GM12874 (cell line): Measurements from ENCODE around the gene SVEP1.

Experiments used
- TF ChIP-seq, protein P1 (sequence below): IDR thresholded peaks from 2 replicates; pipeline ENCODE4 v1.5.1; 2011; ENCODE audit warnings: low read depth, mild to moderate bottlenecking, control low read depth, low read length, moderate library complexity; ENCODE audit not compliant: insufficient read depth

SVEP1 gene

GRCh38 chr9:110479481-110479880 lies 100.1 kb downstream of the SVEP1 start:
- TF ChIP-seq, protein P1, sequence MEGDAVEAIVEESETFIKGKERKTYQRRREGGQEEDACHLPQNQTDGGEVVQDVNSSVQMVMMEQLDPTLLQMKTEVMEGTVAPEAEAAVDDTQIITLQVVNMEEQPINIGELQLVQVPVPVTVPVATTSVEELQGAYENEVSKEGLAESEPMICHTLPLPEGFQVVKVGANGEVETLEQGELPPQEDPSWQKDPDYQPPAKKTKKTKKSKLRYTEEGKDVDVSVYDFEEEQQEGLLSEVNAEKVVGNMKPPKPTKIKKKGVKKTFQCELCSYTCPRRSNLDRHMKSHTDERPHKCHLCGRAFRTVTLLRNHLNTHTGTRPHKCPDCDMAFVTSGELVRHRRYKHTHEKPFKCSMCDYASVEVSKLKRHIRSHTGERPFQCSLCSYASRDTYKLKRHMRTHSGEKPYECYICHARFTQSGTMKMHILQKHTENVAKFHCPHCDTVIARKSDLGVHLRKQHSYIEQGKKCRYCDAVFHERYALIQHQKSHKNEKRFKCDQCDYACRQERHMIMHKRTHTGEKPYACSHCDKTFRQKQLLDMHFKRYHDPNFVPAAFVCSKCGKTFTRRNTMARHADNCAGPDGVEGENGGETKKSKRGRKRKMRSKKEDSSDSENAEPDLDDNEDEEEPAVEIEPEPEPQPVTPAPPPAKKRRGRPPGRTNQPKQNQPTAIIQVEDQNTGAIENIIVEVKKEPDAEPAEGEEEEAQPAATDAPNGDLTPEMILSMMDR = no peak

- TF ChIP-seq, protein P1 = no peak
Observed at GRCh38 chr9:110476251-110476650, 103.3 kb downstream of the SVEP1 start.

DNA sequence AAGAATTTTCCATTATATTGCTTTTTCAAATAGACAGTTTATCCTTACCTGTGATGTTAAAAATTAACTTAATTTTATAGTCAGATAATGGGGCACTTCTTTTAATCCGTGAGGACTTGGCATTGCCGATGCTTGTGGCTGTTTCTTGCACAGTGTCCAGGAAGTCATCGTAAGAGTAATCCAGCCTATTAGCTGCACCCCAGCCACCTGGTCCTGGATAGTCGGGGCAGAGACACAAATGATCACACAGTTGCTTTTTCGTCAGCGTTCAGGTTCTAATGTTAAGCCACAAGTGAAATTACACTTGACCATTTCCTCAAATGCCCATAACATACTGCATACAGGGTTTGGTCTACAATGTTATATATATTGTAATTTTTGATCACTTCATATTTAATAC lies 107.4 kb downstream of the SVEP1 start:
- TF ChIP-seq, protein P1 = no peak

DNA sequence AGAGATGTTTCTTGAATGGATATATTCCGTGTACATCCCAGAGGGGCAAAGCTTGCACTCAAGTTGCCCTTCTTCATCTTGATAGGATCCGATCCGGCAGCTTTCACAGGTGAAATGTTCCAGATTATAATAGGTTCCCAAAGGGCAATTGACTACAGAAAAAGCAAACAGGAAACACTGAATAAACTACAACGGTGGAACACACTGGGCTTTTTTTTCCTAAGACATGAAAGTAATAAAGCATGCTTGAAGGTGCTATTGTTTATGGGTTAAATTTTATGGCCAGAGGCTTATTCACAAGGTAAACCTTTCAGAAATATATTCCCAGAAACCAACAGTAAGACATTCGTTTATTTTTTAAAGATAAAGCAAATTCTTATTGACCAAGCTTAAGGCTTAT lies 110.6 kb downstream of the SVEP1 start:
- TF ChIP-seq, protein P1 = no peak

- TF ChIP-seq, protein P1 = no peak
Observed at GRCh38 chr9:110465190-110465589, 114.4 kb downstream of the SVEP1 start.

DNA sequence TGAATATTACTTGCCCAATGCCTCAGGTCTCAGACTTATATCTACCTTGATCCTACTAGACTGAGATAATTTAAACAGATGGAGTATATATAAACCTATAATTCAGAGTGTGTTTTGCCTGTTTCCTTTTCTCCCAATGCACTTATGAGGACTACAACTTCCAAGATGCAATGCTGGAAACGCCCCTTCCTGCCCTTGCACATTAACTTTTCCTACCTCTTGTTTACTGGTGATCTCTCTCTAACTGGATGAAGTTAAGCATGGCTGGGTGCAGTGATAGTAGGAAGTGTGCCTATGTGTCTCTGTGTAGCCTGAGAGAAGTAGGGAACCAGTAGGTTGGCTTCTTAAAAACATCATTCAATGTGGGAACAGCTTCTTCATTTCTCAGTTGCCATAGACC lies 115.2 kb downstream of the SVEP1 start:
- TF ChIP-seq, protein P1 = no peak

- TF ChIP-seq, protein P1 = no peak
Observed at GRCh38 chr9:110463499-110463898, 116.0 kb downstream of the SVEP1 start.

DNA sequence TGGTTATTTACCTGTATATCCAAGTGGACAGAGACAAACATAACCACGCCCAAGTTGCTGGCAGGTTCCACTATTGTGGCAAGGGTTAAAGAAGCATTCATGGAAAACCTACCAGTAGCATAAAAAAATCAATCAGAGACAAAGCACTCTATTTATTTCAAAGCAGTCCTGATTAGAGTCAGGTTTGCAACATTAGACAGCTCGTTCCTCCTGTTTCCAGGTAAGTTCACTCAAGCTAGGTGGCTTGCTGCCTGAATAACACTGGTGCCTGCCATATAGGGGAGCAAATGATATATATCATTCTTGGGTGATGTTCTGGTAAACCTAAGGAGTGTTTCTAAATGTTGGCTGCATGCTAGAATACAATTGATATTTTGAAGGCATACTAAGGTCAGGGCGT lies 122.3 kb downstream of the SVEP1 start:
- TF ChIP-seq, protein P1 = no peak
